HG03135 (cell line): Measurements from ENCODE around the gene TIMP1.
"Not testable (repeated sequence)": the region's sequence is repeated elsewhere in the genome, so short reads cannot be mapped to it uniquely, and the experiment has no call there.

Experiments used
- ATAC-seq: cut with Tn5 transposase; IDR thresholded peaks from one replicate; pipeline ENCODE4 v1.9.1; 2021; ENCODE audit warnings: mild to moderate bottlenecking, moderate library complexity; ENCODE audit not compliant: unreplicated experiment

Gene TIMP1

GRCh38 chrX:47597222-47597621 is 15.0 kb downstream of the TIMP1 start:
- no peak for ATAC-seq

GRCh38 chrX:47603125-47603524 is 20.9 kb downstream of the TIMP1 start:
- ATAC-seq, result not testable (repeated sequence)

- no peak for ATAC-seq
Observed at GRCh38 chrX:47605024-47605423, 22.8 kb downstream of the TIMP1 start.

- ATAC-seq, result no peak
Observed at GRCh38 chrX:47607091-47607490, 24.9 kb downstream of the TIMP1 start.

- ATAC-seq, result no peak
Observed at GRCh38 chrX:47608130-47608810, 26.0 kb downstream of the TIMP1 start.

- ATAC-seq, result no peak
Observed at GRCh38 chrX:47610511-47610910, 28.3 kb downstream of the TIMP1 start.

- no peak for ATAC-seq
Observed at GRCh38 chrX:47611489-47611888, 29.3 kb downstream of the TIMP1 start.

- ATAC-seq, result no peak
Observed at GRCh38 chrX:47611926-47612325, 29.7 kb downstream of the TIMP1 start.

GRCh38 chrX:47612418-47612817 is 30.2 kb downstream of the TIMP1 start:
- ATAC-seq, result no peak

- no peak for ATAC-seq
Observed at GRCh38 chrX:47613082-47613481, 30.8 kb downstream of the TIMP1 start.

GRCh38 chrX:47614618-47615017 is 32.4 kb downstream of the TIMP1 start:
- ATAC-seq, result no peak

GRCh38 chrX:47618923-47619485 is 36.8 kb downstream of the TIMP1 start:
- no peak for ATAC-seq

- peak; percentile 76 for ATAC-seq
Observed at GRCh38 chrX:47619486-47620302, 37.5 kb downstream of the TIMP1 start, which contains the start of gene SYN1. SYN1 (minus strand) TSS chrX:47619857; CDS start chrX:47619728, 129 bp downstream.

GRCh38 chrX:47620303-47620685 is 38.1 kb downstream of the TIMP1 start:
- ATAC-seq, result no peak

- ATAC-seq, result no peak
Observed at GRCh38 chrX:47621851-47622250, 39.6 kb downstream of the TIMP1 start.

- ATAC-seq, result no peak
Observed at GRCh38 chrX:47623540-47624027, 41.3 kb downstream of the TIMP1 start.

GRCh38 chrX:47625365-47625764 is 43.1 kb downstream of the TIMP1 start:
- no peak for ATAC-seq

- ATAC-seq, result no peak
Observed at GRCh38 chrX:47628982-47629381, 46.7 kb downstream of the TIMP1 start.

- no peak for ATAC-seq
Observed at GRCh38 chrX:47629419-47630200, 47.4 kb downstream of the TIMP1 start, which contains the start of gene CFP. CFP (minus strand) TSS chrX:47629930; CDS start chrX:47629844, 86 bp downstream.

- ATAC-seq, result no peak
Observed at GRCh38 chrX:47631676-47632075, 49.4 kb downstream of the TIMP1 start.

- ATAC-seq, result no peak
Observed at GRCh38 chrX:47632666-47633065, 50.4 kb downstream of the TIMP1 start.
